ENCODE measurements around the gene EVL.

- TF ChIP-seq CTCF (conservative IDR thresholded peaks at IDR 0.05) (no peak), ZFX (IDR thresholded peaks at IDR 0.05) (no peak)
These were observed 82.0 kb downstream of the EVL start for GRCh38 chr14:100147181-100147631.

All from C4-2B (cell line).